ENCODE results near the gene TMEM50A.
"Not testable (repeated sequence)": the region's sequence is repeated elsewhere in the genome, so short reads cannot be mapped to it uniquely, and the experiment has no call there.

Gene TMEM50A

DNA sequence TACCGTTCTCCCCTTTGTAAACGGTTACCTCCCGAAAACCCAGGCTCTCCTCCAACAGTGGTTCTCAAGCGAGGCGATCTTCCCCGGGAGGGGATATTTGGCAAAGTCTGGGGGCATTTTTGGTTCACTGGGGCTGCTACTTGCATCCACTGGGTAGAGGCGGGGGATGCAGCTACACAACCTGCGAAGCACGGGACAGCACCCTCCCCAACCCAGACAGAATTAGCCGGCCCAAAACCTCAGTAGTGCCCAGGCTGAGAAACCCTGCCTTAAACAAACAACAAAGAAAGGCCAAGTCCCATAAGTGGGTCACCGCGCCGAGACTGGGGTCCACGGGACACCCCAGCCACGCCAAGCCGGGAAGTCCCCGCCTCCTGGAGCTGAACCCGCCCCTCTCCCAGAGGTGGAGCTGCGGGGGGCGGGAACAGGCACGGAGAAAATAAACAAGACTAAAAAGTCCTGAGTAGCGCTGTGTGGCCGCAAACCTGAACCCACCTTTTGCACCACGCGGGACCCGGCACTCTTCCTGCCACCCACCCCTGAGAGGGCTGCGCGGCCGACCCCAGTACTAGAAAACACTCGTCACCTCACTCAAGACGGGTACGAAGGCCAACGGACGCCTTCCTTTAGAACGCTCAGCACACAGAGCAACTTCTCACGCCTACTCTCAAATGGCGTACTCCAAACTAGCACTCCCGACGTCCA lies 499 bp upstream of the TMEM50A start:
- DNase-seq = not testable (repeated sequence)

DNA sequence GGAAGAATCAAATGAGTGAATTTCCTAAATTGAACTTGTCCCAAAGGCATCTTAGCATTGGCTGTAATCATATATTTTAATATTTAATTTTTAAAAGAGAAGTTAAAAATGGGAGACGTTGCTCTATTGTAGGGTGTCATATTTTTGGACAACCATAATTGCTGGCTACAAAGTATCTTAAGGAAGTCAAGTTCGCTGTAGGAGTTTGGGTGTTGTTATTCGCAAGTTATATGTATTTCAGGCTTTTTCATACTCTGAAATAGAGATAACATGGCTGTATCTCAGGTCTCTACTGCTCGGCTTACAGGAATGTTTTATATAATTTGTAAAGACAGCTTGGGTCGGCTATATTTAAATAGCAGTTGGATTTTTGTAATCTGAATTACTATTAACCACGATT lies 852 bp downstream of the TMEM50A start:
- no peak for DNase-seq

DNA sequence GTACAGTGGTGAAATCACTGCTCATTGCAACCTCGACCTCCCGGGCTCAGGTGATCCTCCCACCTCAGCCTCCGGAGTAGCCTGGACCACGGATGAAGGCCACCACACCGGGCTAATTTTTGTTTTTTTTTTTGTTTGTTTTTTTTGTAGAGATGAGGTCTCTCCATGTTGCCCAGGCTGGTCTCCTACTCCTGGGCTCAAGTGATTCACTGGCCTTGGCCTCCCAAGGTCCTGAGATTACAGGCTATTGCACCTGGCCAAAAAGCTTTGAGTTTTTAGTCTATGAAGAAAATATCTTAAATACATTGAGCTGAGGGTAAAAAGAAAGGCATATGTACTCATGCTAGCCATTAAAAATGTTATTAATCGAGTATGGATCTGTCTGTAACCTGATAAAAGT lies 3.6 kb downstream of the TMEM50A start:
- no peak for DNase-seq

DNA sequence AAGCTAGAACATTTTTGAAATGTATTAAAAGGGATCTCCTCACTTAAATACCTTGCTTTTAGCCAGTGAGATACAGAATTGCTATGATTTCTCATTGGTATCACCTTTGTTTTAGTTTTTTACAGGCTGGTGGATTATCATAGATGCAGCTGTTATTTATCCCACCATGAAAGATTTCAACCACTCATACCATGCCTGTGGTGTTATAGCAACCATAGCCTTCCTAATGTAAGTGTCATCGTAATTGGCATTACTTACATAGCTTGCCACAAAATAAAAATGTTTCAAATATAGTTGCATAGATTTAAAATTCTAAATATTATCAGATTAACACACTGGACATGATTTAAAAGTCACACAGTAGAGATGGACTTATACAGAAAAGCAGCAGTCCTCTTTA lies 4.7 kb downstream of the TMEM50A start:
- DNase-seq = no peak

DNA sequence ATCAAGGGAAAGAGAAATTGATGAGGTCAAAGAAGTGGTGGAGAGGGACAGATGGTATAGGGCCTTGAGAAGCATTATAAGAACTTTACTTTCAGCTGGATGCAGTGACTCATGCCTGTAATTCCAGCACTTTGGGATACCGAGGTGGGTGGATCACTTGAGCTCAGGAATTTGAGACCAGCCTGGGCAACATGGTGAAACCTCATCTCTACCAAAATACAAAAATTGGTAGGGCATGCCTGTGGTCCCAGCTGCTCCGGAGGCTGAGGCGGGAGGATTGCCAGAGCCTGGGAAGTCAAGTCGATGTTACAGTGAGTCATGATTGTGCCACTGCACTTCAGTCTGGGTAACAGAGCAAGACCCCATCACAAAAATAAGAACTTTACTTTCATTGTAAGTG lies 5.7 kb downstream of the TMEM50A start:
- no peak for DNase-seq

DNA sequence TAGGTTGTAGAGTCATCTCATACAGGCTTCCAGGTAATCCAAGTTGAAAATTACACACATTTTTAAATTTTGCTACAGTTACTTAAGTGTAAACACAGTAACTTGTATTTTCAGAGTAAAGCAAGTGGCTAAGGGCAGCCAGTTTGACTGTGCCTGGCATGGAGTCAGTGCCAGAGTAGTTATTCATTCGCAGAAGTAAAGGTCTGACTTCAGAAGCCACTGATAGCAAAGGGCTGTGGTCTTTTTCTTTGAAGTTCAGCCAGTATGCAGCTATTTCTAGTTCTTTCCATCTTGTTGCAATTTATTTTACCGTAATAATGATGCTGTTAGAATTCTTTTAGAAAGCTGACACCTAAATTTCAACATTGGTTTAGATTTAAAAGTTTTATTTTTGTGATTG lies 9.4 kb downstream of the TMEM50A start:
- DNase-seq = no peak

DNA sequence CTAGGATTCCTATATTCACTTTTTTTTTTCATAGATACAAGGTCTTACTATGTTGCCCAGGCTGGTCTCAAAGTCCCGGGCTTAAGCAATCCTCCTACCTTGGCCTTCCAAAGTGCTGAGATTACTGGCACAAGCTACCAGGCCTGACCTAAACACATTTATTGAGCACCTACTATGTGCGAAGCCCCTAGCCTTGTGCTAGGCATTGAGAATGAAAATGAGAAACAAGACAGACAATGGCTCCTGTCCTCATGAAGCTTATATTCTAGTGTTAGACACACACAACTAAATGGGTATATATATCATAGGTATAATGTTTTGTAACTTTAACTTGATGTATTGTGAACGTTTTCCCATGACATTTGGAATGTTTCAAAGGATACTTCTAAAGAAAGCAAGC lies 11.5 kb downstream of the TMEM50A start:
- DNase-seq = no peak

DNA sequence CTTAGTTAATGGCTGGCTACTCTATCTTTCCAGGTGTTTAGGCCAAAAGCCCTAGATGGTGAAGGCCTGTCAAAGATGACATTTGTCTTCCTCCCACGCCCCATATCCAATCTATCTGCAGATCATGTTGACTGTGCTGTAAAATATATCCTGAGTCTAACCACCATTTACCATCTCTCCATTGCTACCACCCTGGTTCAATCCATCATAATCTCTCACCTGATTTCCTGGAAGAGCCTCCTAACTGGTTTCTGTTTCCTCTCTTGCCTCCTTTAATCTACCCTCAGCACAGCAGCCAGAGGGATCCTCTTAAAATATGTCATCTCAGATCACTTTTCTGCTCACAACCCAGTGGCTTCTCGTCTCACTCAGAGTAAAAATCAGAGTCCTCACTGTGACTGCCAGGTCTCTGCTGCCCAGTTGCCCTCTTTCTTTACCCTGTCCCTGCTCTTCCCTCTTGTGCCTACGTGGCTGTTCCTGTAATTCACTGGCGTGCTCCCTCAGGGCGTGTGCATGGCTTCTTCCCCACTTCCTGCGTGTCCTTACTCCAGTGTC lies 17.8 kb downstream of the TMEM50A start:
- DNase-seq = no peak

DNA sequence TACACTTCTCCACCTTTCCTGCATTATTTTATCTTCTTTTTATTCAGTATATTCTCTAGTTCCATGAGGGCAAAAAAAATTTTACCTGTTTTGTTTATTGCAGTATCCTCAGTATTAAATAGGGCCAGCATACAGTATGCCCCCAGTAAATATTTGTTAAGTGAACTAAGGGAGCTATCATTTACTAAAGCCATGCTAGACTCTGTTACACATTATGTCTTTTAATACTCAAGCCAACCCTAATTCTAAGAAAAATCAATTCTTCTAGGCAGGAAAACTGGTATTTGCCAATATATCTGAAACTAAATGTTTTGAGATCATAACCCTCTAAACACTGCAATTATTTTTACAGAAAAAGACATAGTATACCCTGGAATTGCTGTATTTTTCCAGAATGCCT lies 18.3 kb downstream of the TMEM50A start:
- no peak for DNase-seq

DNA sequence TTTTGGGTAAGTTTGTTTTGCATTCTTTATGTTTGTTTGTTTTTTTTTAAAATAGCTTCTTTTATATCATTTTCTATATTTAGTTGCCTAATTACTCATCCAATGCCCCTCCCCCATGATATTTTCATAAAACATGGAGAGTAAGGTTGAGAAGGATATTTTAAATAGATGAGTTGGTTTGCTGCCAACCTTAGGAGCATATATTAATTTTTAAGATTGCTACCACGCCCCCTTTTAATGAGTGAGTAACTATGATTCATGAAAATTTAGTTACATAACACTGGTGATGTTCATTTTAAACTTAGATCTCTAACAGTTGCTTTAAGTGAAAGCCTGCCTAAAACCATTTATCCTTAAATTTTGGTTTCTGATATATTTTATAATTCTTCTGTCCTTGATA lies 18.7 kb downstream of the TMEM50A start:
- no peak for DNase-seq

DNA sequence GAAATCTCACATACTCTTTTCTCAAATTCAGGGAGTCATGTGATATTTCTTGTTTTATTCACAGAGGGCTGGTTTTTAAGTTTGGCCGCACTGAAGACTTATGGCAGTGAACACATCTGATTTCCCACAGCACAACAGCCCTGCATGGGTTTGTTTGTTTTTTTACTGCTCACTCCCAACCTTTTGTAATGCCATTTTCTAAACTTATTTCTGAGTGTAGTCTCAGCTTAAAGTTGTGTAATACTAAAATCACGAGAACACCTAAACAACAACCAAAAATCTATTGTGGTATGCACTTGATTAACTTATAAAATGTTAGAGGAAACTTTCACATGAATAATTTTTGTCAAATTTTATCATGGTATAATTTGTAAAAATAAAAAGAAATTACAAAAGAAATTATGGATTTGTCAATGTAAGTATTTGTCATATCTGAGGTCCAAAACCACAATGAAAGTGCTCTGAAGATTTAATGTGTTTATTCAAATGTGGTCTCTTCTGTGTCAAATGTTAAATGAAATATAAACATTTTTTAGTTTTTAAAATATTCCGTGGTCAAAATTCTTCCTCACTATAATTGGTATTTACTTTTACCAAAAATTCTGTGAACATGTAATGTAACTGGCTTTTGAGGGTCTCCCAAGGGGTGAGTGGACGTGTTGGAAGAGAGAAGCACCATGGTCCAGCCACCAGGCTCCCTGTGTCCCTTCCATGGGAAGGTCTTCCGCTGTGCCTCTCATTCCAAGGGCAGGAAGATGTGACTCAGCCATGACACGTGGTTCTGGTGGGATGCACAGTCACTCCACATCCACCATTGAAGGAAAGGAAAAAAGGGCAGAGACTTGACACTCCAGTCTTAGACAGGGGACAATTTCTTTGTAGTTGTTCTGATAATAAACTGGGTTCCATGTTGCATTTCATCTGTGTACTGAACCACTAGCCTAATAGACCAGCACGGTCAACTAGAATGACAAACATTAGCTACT lies 22.8 kb downstream of the TMEM50A start:
- no peak for DNase-seq

DNA sequence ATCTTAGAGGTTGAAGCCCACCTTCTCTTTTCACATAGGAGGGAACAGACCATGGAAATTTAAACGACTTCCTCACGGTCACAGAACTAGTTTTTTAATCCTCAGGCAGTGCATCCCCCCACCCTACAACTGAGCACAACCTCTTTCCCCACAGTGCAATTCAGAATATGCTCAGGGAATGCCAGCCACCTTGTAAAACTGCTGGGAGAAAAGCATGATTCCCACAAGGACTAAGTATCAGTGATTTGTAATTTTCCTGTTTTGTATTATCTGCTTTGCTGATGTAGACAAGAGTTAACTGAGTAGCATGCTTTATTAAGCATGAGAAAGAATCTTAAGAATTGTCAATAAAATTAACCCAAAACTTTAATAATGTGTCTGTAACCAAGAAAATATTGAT lies 23.8 kb downstream of the TMEM50A start:
- no peak for DNase-seq

DNA sequence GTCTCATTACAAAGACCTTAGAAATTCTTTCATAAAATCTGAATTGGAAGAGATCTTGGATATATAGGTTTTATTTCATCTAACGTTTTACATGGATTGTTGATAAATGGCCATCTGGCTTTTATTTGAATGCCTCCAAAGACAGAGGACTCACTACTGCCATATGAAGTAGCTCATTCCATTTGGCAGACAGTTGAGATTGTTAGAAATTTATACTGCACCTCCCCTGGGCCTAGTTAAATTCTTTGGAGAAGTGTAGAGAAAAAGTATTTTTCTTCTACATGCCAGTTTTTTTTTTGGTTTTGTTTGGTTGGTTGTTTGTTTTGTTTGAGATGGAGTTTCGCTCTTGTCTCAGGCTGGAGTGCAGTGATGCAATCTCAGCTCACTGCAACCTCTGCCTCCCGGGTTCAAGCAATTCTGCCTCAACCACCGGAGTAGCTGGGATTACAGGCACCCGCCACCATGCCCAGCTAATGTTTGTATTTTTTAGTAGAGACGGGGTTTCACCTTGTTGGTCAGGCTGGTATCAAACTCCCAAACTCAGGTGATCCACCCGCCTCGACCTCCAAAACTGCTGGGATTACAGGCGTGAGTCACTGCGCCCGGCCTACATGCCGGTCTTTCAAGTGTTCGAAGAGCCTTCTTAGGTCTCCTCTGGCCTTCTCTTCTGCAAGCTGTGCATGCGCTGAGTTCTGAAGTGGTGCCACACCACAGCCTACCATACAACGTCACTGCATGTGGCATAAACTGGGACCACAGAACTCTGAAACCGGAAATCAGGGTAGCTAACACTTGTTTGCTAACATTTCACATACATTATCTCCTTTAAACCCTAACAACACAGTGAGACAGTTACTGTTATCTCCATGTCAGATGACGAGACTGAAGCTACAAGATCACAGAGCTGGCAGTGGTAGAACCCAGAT lies 24.8 kb downstream of the TMEM50A start:
- DNase-seq = not testable (repeated sequence)

DNA sequence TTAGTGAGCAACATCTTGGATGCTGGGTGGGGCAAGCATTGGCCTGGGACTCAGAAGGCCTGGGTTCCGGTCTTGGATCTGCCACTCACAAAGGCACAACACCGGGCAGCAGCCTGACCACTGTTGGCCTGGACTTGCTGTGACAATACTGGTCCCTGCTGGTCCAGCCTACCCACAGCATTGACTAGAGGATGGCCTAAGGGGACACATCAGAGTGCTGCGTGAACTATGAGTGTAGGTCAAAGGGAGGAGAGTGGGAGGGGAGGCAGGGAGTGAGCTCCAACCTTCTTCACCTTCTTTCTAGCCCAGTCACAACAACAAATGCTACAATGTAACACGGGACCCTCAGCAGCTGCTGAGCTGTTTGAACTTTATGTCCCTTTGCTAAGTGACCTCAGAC lies 31.1 kb downstream of the TMEM50A start:
- no peak for DNase-seq

DNA sequence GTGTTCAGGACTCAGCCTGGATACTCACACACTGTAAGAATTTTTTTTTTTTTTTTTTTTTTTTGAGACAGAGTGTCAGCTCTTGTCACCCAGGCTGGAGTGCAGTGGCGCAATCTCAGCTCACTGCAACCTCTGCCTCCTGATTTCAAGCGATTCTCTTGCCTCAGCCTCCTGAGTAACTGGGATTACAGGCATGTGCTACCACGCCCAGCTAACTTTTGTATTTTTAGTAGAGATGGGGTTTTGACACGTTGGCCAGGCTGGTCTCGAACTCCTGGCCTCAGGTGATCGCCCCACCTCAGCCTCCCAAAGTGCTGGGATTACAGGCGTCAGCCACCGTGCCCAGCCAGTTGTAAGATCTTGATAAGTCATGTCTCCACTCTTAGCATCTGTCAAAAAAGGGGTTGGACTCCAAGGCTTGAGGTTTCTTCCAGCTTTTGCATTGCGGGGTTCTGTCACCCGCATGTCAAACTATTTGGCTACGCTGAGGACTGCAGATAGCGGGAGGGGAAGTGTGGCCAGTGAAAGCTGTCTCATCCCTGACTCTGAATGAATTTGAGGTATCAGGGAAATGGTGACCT lies 31.6 kb downstream of the TMEM50A start:
- DNase-seq = not testable (repeated sequence)

DNA sequence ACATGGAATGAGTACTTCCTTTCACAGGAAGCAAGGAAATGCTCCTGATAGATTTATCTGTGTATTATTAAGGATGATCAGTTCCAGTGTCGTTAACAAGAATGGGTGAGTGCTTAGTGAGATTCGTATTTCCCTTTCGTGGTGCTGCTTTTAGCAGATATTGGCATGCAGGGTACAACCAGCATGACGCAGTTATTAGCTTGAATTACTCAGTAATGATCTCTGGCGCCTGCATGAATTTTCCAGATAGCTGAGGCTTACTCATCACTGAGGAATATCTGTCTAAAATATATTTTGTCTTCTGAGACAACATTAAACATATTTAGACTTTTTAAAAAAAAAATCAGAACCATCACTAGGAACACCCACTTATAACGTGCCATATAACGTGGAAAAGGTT lies 33.6 kb downstream of the TMEM50A start:
- DNase-seq = not testable (repeated sequence)

DNA sequence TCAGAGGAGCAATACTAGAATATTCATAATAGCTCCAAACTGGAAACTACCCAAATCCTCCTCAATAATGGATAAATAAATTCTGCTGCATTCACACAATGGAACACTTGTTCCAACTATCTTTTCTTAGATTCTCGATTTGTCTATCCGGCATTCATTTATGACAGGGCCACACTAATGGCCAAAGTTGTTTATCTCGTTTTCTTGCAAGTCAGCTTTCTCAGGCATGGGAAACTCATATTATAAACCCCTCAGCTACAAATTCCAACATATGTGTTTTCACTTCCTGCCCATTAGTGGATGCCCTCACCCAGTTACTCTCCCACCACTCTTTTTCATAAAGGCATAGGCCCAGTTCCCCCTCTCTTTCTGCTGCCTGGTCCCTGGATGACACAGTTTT lies 40.2 kb downstream of the TMEM50A start:
- not testable (repeated sequence) for DNase-seq

DNA sequence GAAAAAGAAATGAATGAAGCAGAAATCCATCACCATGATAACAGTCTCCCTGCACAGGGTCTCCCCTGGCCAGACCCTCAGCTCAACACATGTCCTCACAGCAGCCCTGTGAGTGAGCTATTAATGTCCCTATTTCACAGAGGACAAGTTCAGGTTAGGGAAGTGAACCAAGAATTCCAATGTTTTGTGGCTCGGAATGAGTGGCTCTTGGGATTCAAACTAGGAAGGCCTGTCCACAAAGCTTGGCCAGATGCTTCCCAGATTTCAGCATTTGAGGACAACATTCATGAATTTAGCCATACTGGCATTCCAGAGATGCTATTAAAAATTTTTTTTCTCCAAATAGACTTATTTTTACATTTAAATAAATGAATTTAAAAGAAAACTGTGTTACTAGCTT lies 44.4 kb downstream of the TMEM50A start:
- DNase-seq = not testable (repeated sequence)

DNA sequence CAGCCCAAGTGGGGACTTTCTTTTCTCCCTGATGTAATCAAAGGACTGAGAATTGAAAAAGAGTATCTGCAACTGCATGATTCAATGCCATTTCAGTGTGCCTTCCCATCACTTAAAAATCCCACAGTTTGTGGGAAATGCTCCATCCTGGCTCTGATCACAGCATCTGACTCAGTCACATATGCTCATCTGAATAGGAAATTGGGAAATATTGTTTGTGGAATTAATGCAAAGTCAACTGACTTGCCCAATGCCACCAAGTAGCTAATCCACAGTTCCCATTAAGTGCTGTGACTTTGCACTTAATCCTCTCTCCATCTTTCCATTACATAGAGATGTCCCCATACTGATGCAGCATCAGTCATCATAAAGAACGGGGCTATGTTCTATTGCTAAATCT lies 45.0 kb downstream of the TMEM50A start:
- not testable (repeated sequence) for DNase-seq

DNA sequence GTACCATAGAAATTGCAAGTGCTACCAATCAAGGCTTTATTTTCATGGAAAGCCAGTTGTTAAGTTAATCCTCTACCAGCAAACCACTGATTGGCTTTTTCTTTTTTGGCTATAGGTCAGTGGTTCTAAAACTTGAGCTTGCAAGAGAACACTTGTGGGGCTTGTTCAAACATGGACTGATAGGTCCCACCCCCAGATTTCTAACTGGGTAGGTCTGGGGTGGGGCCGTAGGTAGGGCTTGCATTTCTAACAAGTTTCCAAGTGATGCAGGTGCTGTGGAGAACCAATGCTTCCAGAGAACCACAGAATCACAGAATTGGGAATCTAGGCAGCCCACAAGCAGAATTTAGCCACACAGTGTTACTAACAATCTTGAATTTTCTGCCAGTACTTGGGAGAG lies 45.7 kb downstream of the TMEM50A start:
- not testable (repeated sequence) for DNase-seq

DNA sequence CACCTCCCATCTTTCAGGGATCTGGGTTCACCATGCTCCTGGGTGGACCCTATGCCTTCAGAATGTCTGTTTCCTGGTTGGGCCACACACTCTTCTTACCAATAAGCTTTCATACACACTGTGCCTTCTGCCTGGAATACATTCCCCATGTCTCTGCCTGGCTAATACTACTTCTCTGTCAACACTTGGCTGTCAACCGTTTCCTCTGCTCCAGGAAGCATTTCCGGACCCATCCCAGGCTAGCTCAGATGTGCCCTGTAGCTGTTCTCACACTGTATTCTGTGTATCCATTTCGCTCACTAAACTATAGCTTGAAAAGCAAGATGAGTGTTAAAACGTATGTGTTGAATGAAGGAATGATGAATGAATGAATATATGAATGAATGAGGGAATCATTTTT lies 49.0 kb downstream of the TMEM50A start:
- DNase-seq = not testable (repeated sequence)

DNA sequence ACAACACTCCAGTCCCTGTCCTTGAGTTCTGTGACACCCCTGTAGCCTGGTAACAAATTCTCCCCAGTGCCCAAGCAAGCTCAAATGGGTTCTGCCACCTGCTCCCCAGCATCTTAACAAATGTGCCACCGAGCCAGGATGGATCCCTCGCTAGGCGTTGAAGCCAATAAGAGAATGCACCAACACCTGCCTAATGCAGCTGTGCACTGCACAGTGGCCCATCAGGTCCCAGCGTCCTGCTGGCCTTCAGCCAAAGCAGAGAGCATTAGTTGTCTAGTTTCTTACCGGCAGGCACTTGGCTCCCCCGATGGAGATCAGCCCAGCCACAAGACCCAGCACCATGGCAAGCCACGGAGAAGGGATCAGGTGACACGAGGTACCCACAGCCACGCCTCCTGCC lies 50.6 kb downstream of the TMEM50A start:
- DNase-seq = peak in 1 of 2 experiments; percentile 45
